Karpas-422 (cell line): ENCODE measurements around the gene PELI2. TPM values are rescaled to one million over a fixed set of nuclear protein-coding genes. Genes with fewer than 3 reads are reported as not detected.

Source experiments
- DNase-seq: peaks from one replicate; pipeline ENCODE4 v3.0.0-alpha.2; 2015
- H2AFZ ChIP-seq: fragments of 200-600 bp; sonication (generic); 2 replicates; pipeline ENCODE4 v1.6.1; 2014; ENCODE audit warnings: antibody characterized with exemption, low read length, mixed read lengths
- H3K27ac ChIP-seq: fragments of 200-600 bp; sonication (generic); 2 replicates; pipeline ENCODE4 v1.5.1; 2014; ENCODE audit warnings: mild to moderate bottlenecking, low read length, moderate library complexity
- H3K27me3 ChIP-seq: fragments of 200-600 bp; sonication (generic); 2 replicates; pipeline ENCODE4 v1.6.1; 2014; ENCODE audit warnings: low read length, mixed read lengths
- H3K36me3 ChIP-seq: fragments of 200-600 bp; sonication (generic); 2 replicates; pipeline ENCODE4 v1.6.1; 2014; ENCODE audit warnings: low read length, mixed read lengths; ENCODE audit not compliant: insufficient read depth
- H3K4me1 ChIP-seq: fragments of 200-600 bp; sonication (generic); 2 replicates; pipeline ENCODE4 v1.6.1; 2014; ENCODE audit warnings: mild to moderate bottlenecking, low read length, mixed read lengths
- H3K4me2 ChIP-seq: fragments of 200-600 bp; sonication (generic); 2 replicates; pipeline ENCODE4 v1.6.1; 2014; ENCODE audit warnings: low read length, low read depth, mild to moderate bottlenecking; ENCODE audit not compliant: poor library complexity, severe bottlenecking
- H3K4me3 ChIP-seq: fragments of 200-600 bp; sonication (generic); 2 replicates; pipeline ENCODE4 v1.5.1; 2014; ENCODE audit warnings: mild to moderate bottlenecking, antibody characterized with exemption, low read length, mixed read lengths
- H3K79me2 ChIP-seq: fragments of 200-600 bp; sonication (generic); 2 replicates; pipeline ENCODE4 v1.6.1; 2014; ENCODE audit warnings: mild to moderate bottlenecking, low read length, mixed read lengths
- H3K9ac ChIP-seq: fragments of 200-600 bp; sonication (generic); 2 replicates; pipeline ENCODE4 v1.6.0; 2014; ENCODE audit warnings: low read length
- H3K9me2 ChIP-seq: fragments of 200-600 bp; sonication (generic), shearing (Covaris generic); replicated peaks from 2 replicates; pipeline ENCODE4 v1.6.0; 2014; ENCODE audit warnings: mild to moderate bottlenecking, low read length, moderate library complexity; ENCODE audit not compliant: insufficient read depth
- H3K9me3 ChIP-seq: fragments of 300-700, 200-600 bp; sonication (generic); 2 replicates; pipeline ENCODE4 v1.6.1; 2014; ENCODE audit warnings: low read length, mixed read lengths
- H4K20me1 ChIP-seq: fragments of 200-600 bp; sonication (generic); 2 replicates; pipeline ENCODE4 v1.6.1; 2014; ENCODE audit warnings: mild to moderate bottlenecking, antibody characterized with exemption, low read length, low read depth; ENCODE audit not compliant: insufficient read depth
- total RNA-seq: library from RNA; depleted of rRNA; stranded (reverse); fragments of >200 nt; shearing (Covaris generic); gene quantifications from 2 replicates; pipeline ENCODE4 v1.2.3, GENCODE V29; 2014; ENCODE audit warnings: low replicate concordance

Gene PELI2
- total RNA-seq, 1 experiment from 2014 or later = 0.30 TPM

- Histone ChIP-seq H3K9ac (no peak overlapping the region), H3K9me3 (no peaks in the 10 kb centered on the region), H3K27me3 (no peaks in the 10 kb centered on the region), H3K27ac (no peak overlapping the region), H3K4me1 (no peaks in the 10 kb centered on the region), H3K79me2 (no peaks in the 10 kb centered on the region), H2AFZ (no peak overlapping the region), H4K20me1 (no peaks in the 10 kb centered on the region), H3K36me3 (no peaks in the 10 kb centered on the region), H3K9me2 (no peaks in the 10 kb centered on the region), H3K4me2 (no peak overlapping the region), H3K4me3 (no peak overlapping the region)
- DNase-seq = no peak
These were observed 78.1 kb downstream of the PELI2 start for GRCh38 chr14:56196274-56196673.

- Histone ChIP-seq H4K20me1 (no peaks in the 10 kb centered on the region), H3K9ac (no peak overlapping the region), H3K4me3 (no peak overlapping the region), H3K9me3 (no peaks in the 10 kb centered on the region), H3K79me2 (no peaks in the 10 kb centered on the region), H3K36me3 (no peaks in the 10 kb centered on the region), H2AFZ (no peak overlapping the region), H3K9me2 (no peaks in the 10 kb centered on the region), H3K4me2 (no peak overlapping the region), H3K4me1 (no peaks in the 10 kb centered on the region), H3K27me3 (no peaks in the 10 kb centered on the region), H3K27ac (no peak overlapping the region)
- no peak for DNase-seq
These were observed 78.9 kb downstream of the PELI2 start for GRCh38 chr14:56197150-56197549.

GRCh38 chr14:56198438-56198837, 80.2 kb downstream of the PELI2 start:
- H3K4me1 ChIP-seq = no peaks in the 10 kb centered on the region
- H3K9me2 ChIP-seq = no peaks in the 10 kb centered on the region
- no peak overlapping the region for H3K9ac ChIP-seq
- H2AFZ ChIP-seq = no peak overlapping the region
- no peaks in the 10 kb centered on the region for H3K27me3 ChIP-seq
- H3K4me3 ChIP-seq = no peak overlapping the region
- no peaks in the 10 kb centered on the region for H3K79me2 ChIP-seq
- H3K36me3 ChIP-seq = no peaks in the 10 kb centered on the region
- DNase-seq = no peak
- H3K9me3 ChIP-seq = no peaks in the 10 kb centered on the region
- H3K27ac ChIP-seq = no peak overlapping the region
- no peak overlapping the region for H3K4me2 ChIP-seq
- H4K20me1 ChIP-seq = no peaks in the 10 kb centered on the region

GRCh38 chr14:56199095-56199981, 81.1 kb downstream of the PELI2 start:
- no peak overlapping the region for H3K27ac ChIP-seq
- H2AFZ ChIP-seq = no peak overlapping the region
- no peaks in the 10 kb centered on the region for H3K9me2 ChIP-seq
- H3K9me3 ChIP-seq = no peaks in the 10 kb centered on the region
- no peak overlapping the region for H3K9ac ChIP-seq
- no peak for DNase-seq
- H3K36me3 ChIP-seq = no peaks in the 10 kb centered on the region
- H3K27me3 ChIP-seq = no peaks in the 10 kb centered on the region
- no peaks in the 10 kb centered on the region for H3K4me1 ChIP-seq
- H3K4me2 ChIP-seq = no peak overlapping the region
- no peak overlapping the region for H3K4me3 ChIP-seq
- H4K20me1 ChIP-seq = no peaks in the 10 kb centered on the region
- H3K79me2 ChIP-seq = no peaks in the 10 kb centered on the region

- no peaks in the 10 kb centered on the region for H3K79me2 ChIP-seq
- DNase-seq = no peak
These were observed 81.9 kb downstream of the PELI2 start for GRCh38 chr14:56199982-56200577.

GRCh38 chr14:56202256-56202655, 84.0 kb downstream of the PELI2 start:
- no peak overlapping the region for H3K27ac ChIP-seq
- no peaks in the 10 kb centered on the region for H3K27me3 ChIP-seq
- no peaks in the 10 kb centered on the region for H3K9me3 ChIP-seq
- H3K9ac ChIP-seq = no peak overlapping the region
- DNase-seq = no peak
- no peaks in the 10 kb centered on the region for H4K20me1 ChIP-seq
- no peak overlapping the region for H2AFZ ChIP-seq
- no peaks in the 10 kb centered on the region for H3K79me2 ChIP-seq
- no peak overlapping the region for H3K4me2 ChIP-seq
- no peak overlapping the region for H3K4me3 ChIP-seq
- H3K36me3 ChIP-seq = no peaks in the 10 kb centered on the region
- H3K9me2 ChIP-seq = no peaks in the 10 kb centered on the region
- no peaks in the 10 kb centered on the region for H3K4me1 ChIP-seq

More at GRCh38 chr14:56199982-56200577, 81.9 kb downstream of the PELI2 start:
- Histone ChIP-seq H3K9ac (no peak overlapping the region), H3K27me3 (no peaks in the 10 kb centered on the region), H3K4me3 (no peak overlapping the region), H3K9me3 (no peaks in the 10 kb centered on the region), H2AFZ (no peak overlapping the region), H3K4me2 (no peak overlapping the region), H3K27ac (no peak overlapping the region), H3K4me1 (no peaks in the 10 kb centered on the region), H4K20me1 (no peaks in the 10 kb centered on the region), H3K36me3 (no peaks in the 10 kb centered on the region), H3K9me2 (no peaks in the 10 kb centered on the region)

GRCh38 chr14:56205881-56206280, 87.7 kb downstream of the PELI2 start:
- H3K9me2 ChIP-seq = no peaks in the 10 kb centered on the region

GRCh38 chr14:56206596-56206995, 88.4 kb downstream of the PELI2 start:
- no peak for DNase-seq
- no peaks in the 10 kb centered on the region for H3K36me3 ChIP-seq
- H3K27ac ChIP-seq = no peak overlapping the region
- no peaks in the 10 kb centered on the region for H4K20me1 ChIP-seq
- H3K4me1 ChIP-seq = no peaks in the 10 kb centered on the region
- H3K27me3 ChIP-seq = no peaks in the 10 kb centered on the region
- no peak overlapping the region for H3K9ac ChIP-seq
- no peaks in the 10 kb centered on the region for H3K79me2 ChIP-seq
- H3K9me3 ChIP-seq = no peaks in the 10 kb centered on the region
- H3K4me3 ChIP-seq = no peak overlapping the region
- H3K9me2 ChIP-seq = no peaks in the 10 kb centered on the region
- no peak overlapping the region for H3K4me2 ChIP-seq
- H2AFZ ChIP-seq = no peak overlapping the region

More at GRCh38 chr14:56205881-56206280, 87.7 kb downstream of the PELI2 start:
- Histone ChIP-seq H3K27ac (no peak overlapping the region), H3K4me2 (no peak overlapping the region), H3K4me1 (no peaks in the 10 kb centered on the region), H4K20me1 (no peaks in the 10 kb centered on the region), H3K36me3 (no peaks in the 10 kb centered on the region), H3K4me3 (no peak overlapping the region), H3K79me2 (no peaks in the 10 kb centered on the region), H3K9ac (no peak overlapping the region), H3K9me3 (no peaks in the 10 kb centered on the region), H3K27me3 (no peaks in the 10 kb centered on the region), H2AFZ (no peak overlapping the region)
- no peak for DNase-seq
